Cardiac septum (tissue), 1 donor: Measurements from ENCODE around the gene MSH5. TPM values are rescaled to one million over a fixed set of nuclear protein-coding genes. Genes with fewer than 3 reads are reported as not detected.
A peak's percentile ranks its signal among the peaks of the same experiment; 100 is the strongest.

Experiments
- DNase-seq: peaks from one replicate; pipeline ENCODE4 v3.0.0-alpha.2; 2020; ENCODE audit warnings: low spot score
- intact Hi-C: fragments of 100-400 bp; cut with DNase I; formaldehyde crosslinking; loops from one replicate; pipeline ENCODE4 v1.14.0; 2022
- total RNA-seq: library from RNA; stranded (reverse); fragmentation: NEBNext Ultra II Directional; extraction: Animal tissue kit (Norgen Biotek cat#: 25700); gene quantifications from one replicate; pipeline ENCODE4 v1.2.1, GENCODE V29; 2021
- donor health status: DM: no; HTN: no; CAD: no.

Gene MSH5
- total RNA-seq, 1 donor from 2014 or later = 1.7 TPM

DNA sequence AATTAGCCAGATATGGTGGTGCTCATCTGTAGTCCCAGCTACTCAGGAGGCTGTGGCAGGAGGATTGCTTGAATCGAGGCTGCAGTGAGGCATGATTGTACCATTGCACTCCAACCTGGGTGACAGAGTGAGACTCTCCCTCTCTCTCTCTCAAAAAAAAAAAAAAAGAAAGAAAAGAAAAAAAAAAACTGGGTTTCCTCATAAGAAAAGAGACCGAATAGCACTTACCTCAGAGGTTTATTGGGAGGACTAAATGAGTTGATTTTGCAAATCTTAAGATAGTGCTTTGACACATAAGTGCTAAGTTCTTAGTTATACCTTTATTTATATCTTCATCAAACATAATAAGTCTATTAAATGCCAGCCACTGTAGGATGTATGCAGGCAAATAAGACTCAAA, 31.1 kb downstream of the MSH5 start:
- no peak for DNase-seq
- intact Hi-C loops = no loop called here

- intact Hi-C loops = loop anchor here (2.0 kb wide), 1 partner anchor 59 kb away; no protein-coding TSS in a partner anchor
Measured at GRCh38 chr6:31771992-31772358, 32.2 kb downstream of the MSH5 start.

DNA sequence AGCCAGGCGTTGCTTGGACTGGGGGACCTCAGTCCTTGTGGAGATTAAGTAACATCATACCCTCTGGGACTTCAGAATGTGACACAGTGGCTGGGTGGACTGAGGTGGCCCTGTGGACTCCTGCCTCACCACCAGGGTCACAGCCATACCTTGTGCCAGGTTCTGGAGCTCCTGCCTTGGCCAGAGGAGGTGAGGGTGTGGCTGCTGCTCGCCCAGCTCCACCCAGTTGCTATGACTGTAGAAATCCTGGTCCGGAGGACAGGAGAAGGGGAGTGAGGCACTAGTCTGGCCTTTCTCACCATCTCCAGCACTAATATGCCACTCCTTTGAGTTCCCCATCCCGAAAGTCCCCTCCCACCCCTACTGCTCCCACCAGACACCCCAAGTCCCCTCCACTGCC, 35.4 kb downstream of the MSH5 start:
- DNase-seq = no peak
- intact Hi-C loops = no loop called here

More at GRCh38 chr6:31771992-31772358, 32.2 kb downstream of the MSH5 start:
- DNase-seq = no peak

DNA sequence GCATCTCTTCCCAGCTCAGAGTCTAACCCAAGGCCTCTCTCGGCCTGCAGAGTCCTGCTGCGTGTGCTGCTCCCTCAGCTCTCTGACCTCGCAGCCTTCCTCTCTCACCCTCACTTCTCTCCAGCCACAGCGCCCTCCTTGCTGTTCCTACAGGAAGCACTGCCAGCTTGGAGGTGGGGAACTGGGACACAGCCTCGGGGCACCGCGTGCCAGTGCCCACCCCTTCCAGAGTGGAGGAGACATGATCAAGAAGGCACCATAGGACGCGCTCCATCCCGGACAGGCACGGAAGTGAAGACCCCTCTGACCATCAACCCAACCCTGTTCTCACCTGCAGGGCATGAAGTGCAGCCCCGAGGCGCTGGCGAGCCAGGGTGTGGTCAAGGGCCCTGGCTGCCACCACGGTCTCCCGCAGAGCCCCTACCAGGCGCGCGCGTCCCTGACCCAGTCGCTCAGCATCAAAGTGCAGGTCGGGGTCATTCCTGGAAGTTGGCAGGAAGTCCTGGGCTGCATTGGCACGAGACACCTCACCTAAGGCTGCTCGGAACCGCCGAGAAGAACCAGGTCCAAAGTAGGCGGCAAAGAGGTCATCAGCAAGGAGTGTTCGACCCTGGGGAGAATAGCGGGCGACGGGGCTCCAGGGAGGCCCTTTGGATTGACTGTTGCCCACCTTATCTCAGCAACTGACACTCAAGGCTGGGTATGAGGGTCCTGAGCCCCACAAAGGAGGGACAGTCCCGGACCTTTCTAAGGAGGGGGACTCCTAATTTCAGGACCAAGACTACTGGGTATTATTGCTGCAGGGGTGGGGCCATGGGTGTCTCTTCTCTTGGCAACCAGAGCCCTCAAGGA, 36.1 kb downstream of the MSH5 start:
- no peak for DNase-seq
- intact Hi-C loops = no loop called here

DNA sequence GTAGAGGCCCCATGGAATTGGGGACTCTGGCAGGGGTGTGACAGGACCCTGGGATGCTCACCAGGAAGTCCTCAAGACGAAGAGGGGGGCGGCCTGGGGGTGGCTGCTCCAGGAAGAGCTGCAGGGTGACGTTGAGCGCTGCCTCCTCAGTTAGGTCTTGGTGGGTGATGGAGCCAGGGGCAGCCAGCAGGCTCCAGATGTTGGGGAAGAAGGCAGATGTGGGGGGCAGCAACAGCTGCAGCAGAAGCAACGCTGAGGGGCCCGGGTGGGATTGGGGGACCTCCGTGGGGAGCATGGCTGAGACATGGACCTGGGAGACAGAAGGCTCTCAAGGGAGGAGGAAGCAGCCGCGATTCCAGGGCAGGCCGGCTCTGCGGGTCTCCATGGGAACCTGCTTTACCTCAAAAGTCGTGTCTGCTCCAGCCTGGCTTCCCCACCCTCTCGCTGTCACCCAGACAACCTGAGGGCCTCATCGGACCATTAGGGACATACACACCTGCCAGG, 36.7 kb downstream of the MSH5 start:
- no peak for DNase-seq
- intact Hi-C loops = no loop called here

DNA sequence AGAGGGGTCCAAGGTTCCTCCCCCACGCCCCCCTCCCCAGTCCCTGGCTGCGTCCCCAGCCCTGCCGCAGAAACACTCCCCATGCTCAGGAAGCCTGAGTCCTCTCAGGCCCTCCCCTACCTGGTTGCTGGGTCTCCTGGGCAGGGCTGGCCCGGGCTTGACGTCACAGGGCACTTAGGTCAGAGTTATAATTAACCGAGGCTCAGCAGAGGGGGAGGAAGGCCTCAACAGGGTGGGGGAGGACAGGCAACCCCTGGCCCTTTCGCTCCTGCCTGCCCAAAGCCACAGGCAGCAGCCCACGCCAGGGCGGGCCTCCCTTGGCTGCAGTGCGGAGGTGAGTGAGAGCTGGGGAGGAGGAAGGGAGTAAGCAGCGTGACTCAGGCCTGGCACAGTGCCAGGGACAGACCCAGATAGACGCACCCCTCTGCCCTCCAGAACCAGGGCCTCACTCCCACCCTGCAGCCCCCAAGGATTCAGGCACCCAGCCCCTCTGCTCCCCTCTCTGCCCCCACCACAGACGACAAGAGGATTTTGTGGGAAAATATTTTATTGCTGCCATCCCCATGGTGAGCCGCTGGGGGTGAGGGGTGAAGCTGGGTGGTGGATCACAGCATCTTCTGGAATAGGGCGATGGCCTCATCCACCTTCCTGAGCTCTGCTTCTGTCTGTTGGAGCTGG, 37.3 kb downstream of the MSH5 start, which contains the start of gene VWA7:
Gene VWA7 (minus strand): TSS at position 340 of the 678 bp plus-strand sequence. CDS start 549 bp downstream, outside the sequence.
- peak; percentile 86 for DNase-seq
- intact Hi-C loops = no loop called here

- no peak for DNase-seq
- intact Hi-C loops = no loop called here
Measured at GRCh38 chr6:31777667-31778050, 37.9 kb downstream of the MSH5 start.

- no peak for DNase-seq
- intact Hi-C loops = no loop called here
Measured at GRCh38 chr6:31778193-31778592, 38.4 kb downstream of the MSH5 start.

GRCh38 chr6:31778999-31779885, 39.4 kb downstream of the MSH5 start:
- intact Hi-C loops = no loop called here
- DNase-seq = no peak

DNA sequence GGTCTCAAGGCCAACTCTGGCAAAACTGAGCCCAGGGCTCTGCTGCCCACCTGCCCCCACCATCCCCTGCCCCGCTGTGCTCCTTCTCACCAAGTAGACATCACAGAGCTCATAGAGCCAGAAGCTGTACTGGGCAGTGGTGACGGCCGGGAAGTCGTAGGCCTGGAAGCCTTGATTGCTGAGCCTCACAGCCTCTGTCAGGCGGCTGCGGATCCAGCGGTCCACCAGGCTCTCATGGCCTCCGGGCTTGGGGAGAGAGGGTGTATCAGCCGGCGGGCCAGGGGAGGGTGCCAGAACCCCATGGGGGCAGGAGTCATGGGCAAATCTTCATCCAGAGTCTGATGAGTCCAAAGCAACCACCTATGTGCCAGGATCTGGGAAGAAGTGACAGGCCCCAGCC, 40.1 kb downstream of the MSH5 start:
- DNase-seq = no peak
- intact Hi-C loops = no loop called here

DNA sequence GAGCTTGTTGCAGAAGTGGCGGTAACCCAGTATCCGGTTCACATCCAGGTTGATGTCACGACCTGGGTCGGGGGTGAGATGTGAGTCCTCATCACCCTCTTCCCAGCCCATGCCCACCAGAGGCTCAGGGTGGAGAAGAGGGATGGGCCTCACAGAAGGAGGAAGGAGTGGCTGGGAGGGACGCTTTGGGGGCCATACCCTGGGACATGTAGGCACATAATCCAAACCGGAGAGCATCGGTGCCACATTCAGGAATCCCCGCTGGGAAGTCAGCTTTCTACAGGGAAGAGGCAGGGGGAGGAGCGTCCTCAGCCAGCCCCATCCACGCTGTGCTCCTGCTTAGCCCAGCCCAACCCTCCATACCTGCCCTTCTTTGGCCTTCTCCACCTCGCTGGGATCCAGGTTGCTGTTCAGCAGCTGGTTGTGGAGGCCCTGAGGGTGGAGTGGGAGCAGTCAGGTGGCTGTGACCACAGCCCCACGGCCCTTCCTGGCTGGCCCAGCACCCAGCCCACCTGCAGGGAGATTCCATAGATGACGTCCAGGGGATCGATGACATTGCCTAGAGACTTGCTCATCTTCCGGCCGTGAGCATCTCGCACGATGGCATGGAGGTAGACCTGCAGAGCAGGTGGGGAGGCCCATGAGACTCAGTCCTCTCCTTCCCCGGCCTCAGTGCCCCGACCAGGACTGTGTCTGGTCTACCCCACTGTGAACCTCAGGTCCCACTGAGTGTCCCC, 40.9 kb downstream of the MSH5 start:
- intact Hi-C loops = no loop called here
- DNase-seq = no peak

GRCh38 chr6:31781244-31782125, 41.7 kb downstream of the MSH5 start:
- DNase-seq = no peak
- intact Hi-C loops = no loop called here

DNA sequence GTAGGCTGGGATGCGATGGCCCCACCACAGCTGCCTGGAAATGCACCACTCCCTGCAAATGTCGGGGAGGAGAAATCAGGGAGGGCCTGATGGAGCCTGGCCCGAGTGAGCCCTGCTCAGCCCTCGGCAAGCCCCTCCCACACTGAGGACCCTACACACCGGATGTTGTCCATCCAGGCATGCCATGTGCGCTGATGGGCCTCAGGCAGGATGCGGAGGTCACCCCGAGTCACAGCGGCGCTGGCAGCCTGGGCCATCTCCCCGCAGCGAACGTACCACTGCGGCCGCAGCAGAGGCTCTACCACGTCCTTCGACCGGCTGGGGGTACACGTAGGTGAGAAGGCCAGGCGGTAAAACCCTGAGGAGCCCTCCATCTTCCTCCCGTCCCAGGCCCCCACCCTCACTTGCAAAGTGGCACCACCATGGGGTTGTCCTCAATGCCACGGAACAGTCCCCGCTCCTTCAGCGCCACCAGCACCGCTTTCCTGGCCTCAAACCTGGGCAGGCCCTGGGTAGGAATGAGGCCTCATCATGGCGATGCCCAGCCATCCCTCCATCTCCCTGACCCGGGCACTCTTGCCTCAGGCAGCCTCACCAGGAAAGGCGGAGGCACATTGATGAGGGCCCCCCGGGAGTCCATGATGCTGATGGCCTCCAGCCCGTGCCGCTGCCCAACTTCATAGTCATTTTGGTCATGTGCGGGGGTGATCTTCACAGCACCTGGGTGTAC, 42.5 kb downstream of the MSH5 start:
- intact Hi-C loops = no loop called here

GRCh38 chr6:31784098-31784925, 44.5 kb downstream of the MSH5 start:
- intact Hi-C loops = no loop called here
- DNase-seq = no peak

More for the DNA sequence above, 42.5 kb downstream of the MSH5 start:
- no peak for DNase-seq

DNA sequence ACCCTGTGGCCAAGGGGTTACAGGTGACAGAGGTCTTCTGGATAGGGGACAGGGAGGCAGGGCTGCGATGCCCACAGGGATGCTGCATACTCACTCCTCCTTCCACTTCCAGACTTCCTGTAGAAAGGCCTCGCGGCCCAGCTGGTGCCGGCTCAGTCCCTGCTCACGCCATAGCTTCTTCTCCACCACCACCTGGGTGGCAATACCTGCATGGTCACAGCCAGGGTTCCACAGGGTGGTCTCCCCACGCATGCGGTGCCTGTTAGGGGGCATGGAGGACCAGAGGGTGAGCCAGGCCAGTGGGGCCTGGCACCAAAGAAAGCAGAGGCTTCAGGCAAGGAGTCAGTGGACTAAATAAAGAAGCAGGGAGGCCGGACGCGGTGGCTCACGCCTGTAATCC, 45.7 kb downstream of the MSH5 start:
- DNase-seq = no peak
- intact Hi-C loops = no loop called here

GRCh38 chr6:31791324-31792089, 51.7 kb downstream of the MSH5 start:
- intact Hi-C loops = no loop called here
- no peak for DNase-seq
